Measurements from ENCODE around the gene SSX3.
"Not testable (repeated sequence)": the region's sequence is repeated elsewhere in the genome, so short reads cannot be mapped to it uniquely, and the experiment has no call there.

SSX3 gene

GRCh38 chrX:48356315-48357094 lies at the start of gene SSX3:
SSX3 (minus strand) TSS chrX:48356703; CDS start chrX:48355249, 1,454 bp downstream.
- DNase-seq, result not testable (repeated sequence)

GRCh38 chrX:48397825-48398224 lies 41.3 kb upstream of the SSX3 start:
- DNase-seq, result not testable (repeated sequence)

- not testable (repeated sequence) for DNase-seq
These were observed 40.4 kb upstream of the SSX3 start for GRCh38 chrX:48396931-48397330.

GRCh38 chrX:48383239-48383638 lies 26.7 kb upstream of the SSX3 start, which contains the start of gene SSX4:
SSX4 (plus strand) TSS chrX:48383539; CDS start chrX:48384054, 515 bp downstream.
- DNase-seq, result not testable (repeated sequence)

- DNase-seq, result not testable (repeated sequence)
These were observed 13.9 kb upstream of the SSX3 start for GRCh38 chrX:48370408-48370807.

- DNase-seq, result not testable (repeated sequence)
These were observed 11.4 kb upstream of the SSX3 start for GRCh38 chrX:48367717-48368408.

GRCh38 chrX:48359281-48359680 lies 2.8 kb upstream of the SSX3 start:
- not testable (repeated sequence) for DNase-seq

- DNase-seq, result no peak
These were observed 1.2 kb upstream of the SSX3 start for GRCh38 chrX:48357681-48358080.

- DNase-seq, result not testable (repeated sequence)
These were observed 10.4 kb downstream of the SSX3 start for GRCh38 chrX:48346059-48346458.

- not testable (repeated sequence) for DNase-seq
These were observed 42.5 kb downstream of the SSX3 start for GRCh38 chrX:48313996-48314395.

GRCh38 chrX:48306175-48306574 lies 50.3 kb downstream of the SSX3 start:
- DNase-seq, result no peak

Measured in SW 1271 (cell line).